ENCODE measurements around the gene RRP1. TPM values are rescaled to one million over a fixed set of nuclear protein-coding genes. Genes with fewer than 3 reads are reported as not detected.

Gene RRP1
- total and polyA plus RNA-seq, 9 of the 15 experiments (the other 6 are each of a cell fraction or from before 2014, with no cell fraction given): 0.89 to 105 (median 51.6) TPM

GRCh38 chr21:43848771-43849170 lies 59.4 kb downstream of the RRP1 start:
- no peaks in the 10 kb centered on the region for H3K79me2 ChIP-seq (ENCODE audit: control insufficient read depth, insufficient read depth, low read length)
- no peak for TF ChIP-seq REST (IDR thresholded peaks at IDR 0.05; ENCODE audit: borderline replicate concordance)
- no peak for TF ChIP-seq REST (CRISPR knock-in tag; IDR thresholded peaks at IDR 0.05; ENCODE audit: low read depth)
- no peak for TF ChIP-seq ZNF707 (CRISPR knock-in tag; conservative IDR thresholded peaks at IDR 0.05)
- no peak for TF ChIP-seq TEAD2 (tag; IDR thresholded peaks at IDR 0.05)
- no peak for TF ChIP-seq PHF20 (IDR thresholded peaks at IDR 0.05; ENCODE audit: partially characterized antibody)
- no peak for TF ChIP-seq ZNF23 (CRISPR knock-in tag; IDR thresholded peaks at IDR 0.05)
- TF ChIP-seq ZNF507 (tag; conservative IDR thresholded peaks at IDR 0.05): no peak
- TF ChIP-seq ZNF212 (CRISPR knock-in tag; IDR thresholded peaks at IDR 0.05): no peak
- TF ChIP-seq PML (IDR thresholded peaks at IDR 0.05; ENCODE audit: low read length): no peak
- TF ChIP-seq CREB3L1 (IDR thresholded peaks at IDR 0.05; ENCODE audit: borderline replicate concordance, low read depth): no peak
- TF ChIP-seq ZBTB33 (CRISPR knock-in tag; IDR thresholded peaks at IDR 0.05): no peak
- TF ChIP-seq ZBED1 (IDR thresholded peaks at IDR 0.05): no peak
- no peak for TF ChIP-seq ZNF12 (CRISPR knock-in tag; IDR thresholded peaks at IDR 0.05)
- TF ChIP-seq HCFC1 (IDR thresholded peaks at IDR 0.05; ENCODE audit: low read depth, low read length): no peak

More at GRCh38 chr21:43848771-43849170, 59.4 kb downstream of the RRP1 start:
- Histone ChIP-seq H4K20me1 (replicated peaks; ENCODE audit: control insufficient read depth, insufficient read depth, low read length) (no peaks in the 10 kb centered on the region), H3K4me2 (ENCODE audit: insufficient read depth, low read length) (no peak overlapping the region), H3K9ac (ENCODE audit: insufficient read depth in 1 of 2, low read depth in 2 of 2, low read length in 2 of 2) (no peak overlapping the region), H3K4me3 (no peak overlapping the region), H3K9me3 (replicated peaks; ENCODE audit: control insufficient read depth, insufficient read depth, low read depth, low read length) (peaks cover 13% of the 10 kb centered on the region), H3K4me1 (replicated peaks in 1 of 2; ENCODE audit: control insufficient read depth in 2 of 2, insufficient read depth in 2 of 2, low read length in 2 of 2) (peaks cover 2 to 12% of the 10 kb centered on the region in 2 experiments; a peak in 3 of 5 replicates), H3K36me3 (ENCODE audit: control insufficient read depth, insufficient read depth, low read length) (no peaks in the 10 kb centered on the region), H3K27ac (ENCODE audit: extremely low read depth, low read depth, low read length) (no peak overlapping the region), H3K27me3 (ENCODE audit: control insufficient read depth in 2 of 2, insufficient read depth in 2 of 2, low read length in 2 of 2) (no peaks in the 10 kb centered on the region), H2AFZ (ENCODE audit: low read depth, low read length) (no peak overlapping the region), H3K9me1 (ENCODE audit: control insufficient read depth, insufficient read depth, low read length) (no peaks in the 10 kb centered on the region)
- in situ Hi-C loops (cut with MboI) (no loop called here), intact Hi-C loops (cut with micrococcal nuclease) (no loop called here)
- ChIA-PET POLR2A (interaction anchor here (0.7 to 1.2 kb wide), 4 partner anchors 12 to 1049 kb away, joined by 3 to 4 read pairs (median 4); no protein-coding TSS in a partner anchor), CTCF (ENCODE audit: low intra/inter-chr PET ratio) (no interaction called here)
- ATAC-seq: no peak
- 74% methylated on average over 10 of the region's 10 CpGs for WGBS (ENCODE audit: insufficient coverage, low coverage, missing lambda C conversion rate)
- FAIRE-seq: no peak
- no TSS peak for BruUV-seq (replicated peaks)
- no peak for DNase-seq (ENCODE audit: extremely low read depth in 1 of 4, low spot score in 3 of 4)

Measured in K562 (cell line).